NCI-H526 treated with DMSO at 0.1 percent for 48 hours (cell line): ENCODE results near the gene SIT1.
A peak's percentile ranks its signal among the peaks of the same experiment; 100 is the strongest.

Experiments used
- DNase-seq: peaks from one replicate; lab custom pipeline; 2025; lab: John Stamatoyannopoulos, UW

SIT1 gene

GRCh38 chr9:35606138-35606504 lies 44.6 kb downstream of the SIT1 start:
- DNase-seq, result no peak

GRCh38 chr9:35605351-35606137 lies 45.2 kb downstream of the SIT1 start:
- DNase-seq, result no peak

- DNase-seq, result peak; percentile 40
These were observed 46.0 kb downstream of the SIT1 start, which contains the start of gene TESK1 for GRCh38 chr9:35604578-35605350. TESK1 (plus strand) TSS chr9:35605262; CDS start chr9:35605620, 358 bp downstream.

- DNase-seq, result peak; percentile 97
These were observed 46.6 kb downstream of the SIT1 start for GRCh38 chr9:35603986-35604577.

GRCh38 chr9:35603506-35603985 lies 47.2 kb downstream of the SIT1 start:
- DNase-seq, result no peak

GRCh38 chr9:35599763-35600604 lies 50.7 kb downstream of the SIT1 start:
- DNase-seq, result no peak
